T-helper 1 cell treated with Interleukin-12 subunit alpha and Interleukin-12 subunit beta and Interleukin-4 antibody, amounts not matched to agents 30 μg/mL and 1 μg/mL, for 36 hours (primary cell): ENCODE data around the gene CD48.

Experiments
- H3K27ac Mint-ChIP-seq: one replicate; pipeline ENCODE4 v1.8.0; 2021; ENCODE audit warnings: mild to moderate bottlenecking, mixed read lengths
- H3K27me3 Mint-ChIP-seq: one replicate; pipeline ENCODE4 v1.8.0; 2021; ENCODE audit warnings: low read depth, mixed read lengths
- H3K36me3 Mint-ChIP-seq: one replicate; pipeline ENCODE4 v1.8.0; 2021; ENCODE audit warnings: low read depth, mixed read lengths
- H3K4me1 Mint-ChIP-seq: one replicate; pipeline ENCODE4 v1.8.0; 2021; ENCODE audit warnings: low read depth, mixed read lengths
- H3K4me3 Mint-ChIP-seq: one replicate; pipeline ENCODE4 v1.8.0; 2021; ENCODE audit warnings: mild to moderate bottlenecking, moderate library complexity, mixed read lengths
- H3K9me3 Mint-ChIP-seq: one replicate; pipeline ENCODE4 v1.8.0; 2021; ENCODE audit warnings: mixed read lengths

CD48 gene, protein sequence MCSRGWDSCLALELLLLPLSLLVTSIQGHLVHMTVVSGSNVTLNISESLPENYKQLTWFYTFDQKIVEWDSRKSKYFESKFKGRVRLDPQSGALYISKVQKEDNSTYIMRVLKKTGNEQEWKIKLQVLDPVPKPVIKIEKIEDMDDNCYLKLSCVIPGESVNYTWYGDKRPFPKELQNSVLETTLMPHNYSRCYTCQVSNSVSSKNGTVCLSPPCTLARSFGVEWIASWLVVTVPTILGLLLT

DNA sequence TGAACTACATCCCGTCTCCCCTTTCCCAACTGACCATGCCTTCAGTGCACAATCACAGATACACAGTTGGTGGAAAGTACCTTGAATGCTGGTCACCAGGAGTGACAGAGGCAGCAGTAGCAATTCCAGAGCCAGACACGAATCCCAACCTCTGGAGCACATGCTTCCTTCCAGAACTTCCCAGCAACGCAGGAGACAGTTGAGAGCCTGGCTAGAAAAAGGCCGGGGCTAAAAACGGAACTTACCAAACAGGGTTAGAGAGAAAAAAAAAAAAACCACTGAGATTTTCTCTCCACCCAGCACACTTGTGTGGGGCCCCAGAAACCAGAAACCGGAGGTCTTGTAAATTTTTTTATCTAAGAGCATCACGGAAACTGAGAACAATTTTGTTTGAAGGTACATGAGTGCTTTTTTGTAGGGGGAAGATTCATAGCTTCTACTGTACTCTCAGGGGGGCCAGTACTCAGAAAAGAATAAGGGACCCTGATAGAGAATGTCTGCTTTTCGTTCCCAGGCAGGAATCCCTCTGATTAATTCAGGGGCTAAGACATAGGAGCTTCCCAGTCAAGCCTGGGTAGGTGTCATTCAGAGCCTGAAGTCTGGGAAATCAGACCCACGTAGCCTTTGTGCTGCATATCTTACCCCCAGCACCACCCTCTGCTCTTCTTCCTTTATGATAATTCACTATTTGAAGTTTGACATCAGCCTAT lies at the start of gene CD48:
Gene CD48, minus strand, starts transcription at position 221 of the 710 bp plus-strand sequence. Its CDS starts 59 bp downstream, at position 162.
- H3K4me3 Mint-ChIP-seq, result no peak within 1 kb of the TSS
- H3K27me3 Mint-ChIP-seq, result no peaks in the 10 kb centered on the region
- H3K36me3 Mint-ChIP-seq, result peaks cover 8% of the 10 kb centered on the region
- H3K9me3 Mint-ChIP-seq, result no peaks in the 10 kb centered on the region
- H3K27ac Mint-ChIP-seq, result no peak within 1 kb of the TSS
- H3K4me1 Mint-ChIP-seq, result peaks cover 27% of the 10 kb centered on the region

DNA sequence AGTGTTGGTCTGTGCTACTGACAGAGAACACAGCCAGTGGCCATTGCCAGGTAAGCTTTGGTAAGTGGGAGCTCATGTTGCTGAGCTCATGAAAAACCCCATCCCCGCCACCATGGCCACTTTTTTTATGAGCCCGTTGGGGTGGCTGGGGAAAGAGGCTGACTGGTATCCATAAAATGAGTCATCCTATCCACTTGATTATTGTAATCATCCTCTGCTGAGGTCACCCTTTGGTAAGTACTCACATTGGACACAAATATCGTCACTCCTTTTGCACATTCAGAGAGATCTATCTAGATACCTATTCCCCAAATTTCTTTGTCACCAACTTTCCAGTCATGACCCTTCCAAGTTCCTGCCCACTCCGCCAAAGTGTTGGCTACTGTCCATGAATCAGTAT lies 49.4 kb upstream of the CD48 start:
- Mint-ChIP-seq H3K9me3 (peaks cover 19% of the 10 kb centered on the region), H3K4me1 (peaks cover 20% of the 10 kb centered on the region), H3K4me3 (no peak overlapping the region), H3K27me3 (no peaks in the 10 kb centered on the region), H3K27ac (no peak overlapping the region), H3K36me3 (peaks cover 18% of the 10 kb centered on the region)

- Mint-ChIP-seq H3K36me3 (peaks cover 18% of the 10 kb centered on the region), H3K9me3 (peaks cover 19% of the 10 kb centered on the region), H3K4me1 (peaks cover 27% of the 10 kb centered on the region), H3K4me3 (no peak overlapping the region), H3K27me3 (no peaks in the 10 kb centered on the region), H3K27ac (no peak overlapping the region)
Observed at GRCh38 chr1:160759740-160760139, 48.1 kb upstream of the CD48 start.

DNA sequence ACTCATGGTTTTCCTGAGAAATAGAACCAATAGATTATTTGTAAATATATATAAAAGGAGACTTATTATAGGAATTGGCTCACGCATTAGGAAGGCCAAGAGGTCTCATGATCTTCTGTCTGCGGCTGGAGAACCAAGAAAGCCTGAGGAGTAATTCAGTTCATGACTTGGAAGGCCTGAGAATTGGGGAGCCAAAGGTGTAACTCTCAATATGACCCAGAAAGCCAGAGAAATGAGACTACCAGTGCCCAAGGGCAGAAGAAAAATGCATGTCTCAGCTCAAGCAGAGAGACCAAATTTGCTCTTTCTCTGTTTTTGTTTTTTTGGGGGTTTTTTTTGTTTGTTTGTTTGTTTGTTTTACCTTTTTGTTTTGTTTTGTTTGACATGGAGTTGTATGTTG lies 46.9 kb upstream of the CD48 start:
- H3K36me3 Mint-ChIP-seq, result peaks cover 24% of the 10 kb centered on the region

DNA sequence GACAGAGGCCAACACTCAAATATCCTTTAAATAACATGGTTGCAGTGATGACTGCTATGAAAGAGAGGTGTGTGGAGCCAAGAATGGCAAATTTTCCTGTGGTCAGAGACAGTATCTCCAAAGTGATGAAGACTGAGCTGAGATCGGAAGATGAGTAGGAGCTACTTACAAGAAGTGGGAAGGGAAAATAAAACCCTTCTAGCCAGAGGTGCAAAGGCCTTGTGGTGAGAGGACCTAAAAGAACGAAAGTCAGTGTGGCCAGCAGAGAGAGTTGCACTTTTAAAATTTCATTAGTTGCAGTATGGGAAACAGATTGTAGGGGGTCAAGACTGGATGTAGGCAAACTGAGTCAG lies 45.2 kb upstream of the CD48 start:
- H3K9me3 Mint-ChIP-seq, result peaks cover 19% of the 10 kb centered on the region
- H3K4me1 Mint-ChIP-seq, result peaks cover 43% of the 10 kb centered on the region
- peak overlapping the region; percentile 88 for H3K27ac Mint-ChIP-seq
- no peaks in the 10 kb centered on the region for H3K27me3 Mint-ChIP-seq
- peaks cover 33% of the 10 kb centered on the region for H3K36me3 Mint-ChIP-seq
- peak overlapping the region; percentile 63 for H3K4me3 Mint-ChIP-seq

More for the DNA sequence above, 46.9 kb upstream of the CD48 start:
- peaks cover 30% of the 10 kb centered on the region for H3K4me1 Mint-ChIP-seq
- H3K27me3 Mint-ChIP-seq, result no peaks in the 10 kb centered on the region
- H3K27ac Mint-ChIP-seq, result no peak overlapping the region
- peaks cover 19% of the 10 kb centered on the region for H3K9me3 Mint-ChIP-seq
- no peak overlapping the region for H3K4me3 Mint-ChIP-seq

DNA sequence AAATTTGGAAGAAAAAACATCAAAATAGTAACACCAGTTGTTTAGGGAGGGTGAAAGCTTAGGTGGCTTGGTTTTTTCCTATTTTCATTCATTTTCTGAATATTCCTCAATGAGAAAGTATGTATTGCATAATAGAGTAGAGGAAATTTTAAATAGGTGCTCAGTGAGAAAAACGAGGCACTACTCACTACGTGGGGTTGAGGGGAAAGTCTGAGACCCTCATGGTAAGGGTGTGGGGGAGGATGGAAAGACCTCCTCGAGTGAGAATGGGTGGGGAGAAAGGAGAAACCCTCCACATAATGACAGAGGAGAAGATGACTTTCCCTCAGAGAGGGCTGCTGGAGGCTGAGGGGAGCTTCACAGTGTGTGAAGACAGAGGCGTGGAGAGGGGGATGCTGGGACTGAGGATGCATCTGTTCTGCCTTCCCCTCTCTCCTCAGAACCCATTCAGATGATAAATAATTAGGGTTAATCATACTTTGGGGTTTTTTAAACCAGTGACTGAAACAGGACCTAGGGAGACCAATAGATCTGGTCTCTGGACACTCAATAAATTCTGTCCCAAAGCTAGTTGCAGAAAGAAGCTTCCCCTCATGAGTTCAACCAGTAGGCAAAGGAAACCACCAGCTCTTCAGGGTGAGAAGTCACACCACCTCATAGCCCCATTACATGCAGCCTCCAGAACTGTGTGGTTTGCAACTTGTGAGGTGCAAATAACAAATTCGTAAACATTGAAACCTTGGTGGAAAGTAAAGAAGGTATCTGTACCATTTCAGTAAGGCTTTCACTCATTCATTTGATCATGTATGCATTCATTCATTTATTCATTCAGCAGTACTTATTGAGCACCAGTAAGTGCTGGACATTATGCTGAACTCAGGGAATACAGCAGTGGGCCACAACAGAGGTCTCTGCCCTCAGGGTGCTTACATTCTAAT lies 44.6 kb upstream of the CD48 start:
- Mint-ChIP-seq H3K4me1 (peaks cover 47% of the 10 kb centered on the region), H3K4me3 (peak overlapping the region; percentile 63), H3K36me3 (peaks cover 36% of the 10 kb centered on the region), H3K27me3 (no peaks in the 10 kb centered on the region), H3K27ac (peak overlapping the region; percentile 88), H3K9me3 (peaks cover 19% of the 10 kb centered on the region)

GRCh38 chr1:160755461-160755860 lies 43.8 kb upstream of the CD48 start:
- H3K27ac Mint-ChIP-seq, result peak overlapping the region; percentile 88
- H3K9me3 Mint-ChIP-seq, result peaks cover 12% of the 10 kb centered on the region
- H3K27me3 Mint-ChIP-seq, result no peaks in the 10 kb centered on the region
- peak overlapping the region; percentile 55 for H3K4me3 Mint-ChIP-seq
- H3K4me1 Mint-ChIP-seq, result peaks cover 54% of the 10 kb centered on the region
- peaks cover 36% of the 10 kb centered on the region for H3K36me3 Mint-ChIP-seq

DNA sequence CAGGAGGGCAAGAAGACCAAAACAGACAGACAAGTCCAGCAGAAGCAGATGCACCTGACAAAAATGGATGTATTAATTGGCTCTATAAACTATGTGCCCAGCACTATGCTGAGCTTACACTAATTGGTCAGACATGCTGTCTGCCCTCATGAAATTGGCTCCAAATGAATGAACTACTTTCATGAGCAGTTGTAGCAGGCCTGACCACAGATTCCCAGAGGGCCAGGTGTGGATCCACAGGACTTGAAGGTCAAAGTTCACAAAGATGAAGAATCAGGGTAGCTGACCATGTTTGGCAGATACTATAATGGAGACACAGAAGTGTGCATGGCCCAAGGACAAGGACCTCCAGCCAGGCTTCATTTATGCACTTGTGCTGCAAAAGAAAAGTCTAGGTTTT lies 42.0 kb upstream of the CD48 start:
- peaks cover 63% of the 10 kb centered on the region for H3K4me1 Mint-ChIP-seq
- H3K9me3 Mint-ChIP-seq, result peaks cover 11% of the 10 kb centered on the region
- H3K27ac Mint-ChIP-seq, result no peak overlapping the region
- H3K36me3 Mint-ChIP-seq, result peaks cover 45% of the 10 kb centered on the region
- H3K4me3 Mint-ChIP-seq, result no peak overlapping the region
- H3K27me3 Mint-ChIP-seq, result no peaks in the 10 kb centered on the region

DNA sequence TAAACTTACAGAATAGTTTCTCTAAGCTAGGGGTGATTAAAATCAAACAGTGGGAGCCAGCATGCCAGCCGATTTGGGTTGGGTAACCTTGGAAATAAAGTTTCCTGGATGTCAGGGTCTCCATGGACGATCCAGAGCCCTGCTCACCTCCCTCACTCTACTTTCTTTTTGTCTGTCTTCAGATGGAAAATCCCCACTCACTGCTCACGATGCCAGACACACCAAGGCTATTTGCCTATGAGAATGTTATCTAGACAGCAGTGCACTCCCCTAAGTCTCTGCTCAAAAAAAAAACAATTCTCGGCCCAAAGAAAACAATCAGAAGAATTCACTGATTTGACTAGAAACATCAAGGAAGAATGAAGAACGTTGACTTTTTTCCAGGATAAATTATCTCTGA lies 41.3 kb upstream of the CD48 start:
- Mint-ChIP-seq H3K36me3 (peaks cover 50% of the 10 kb centered on the region), H3K9me3 (peaks cover 11% of the 10 kb centered on the region), H3K4me1 (peaks cover 69% of the 10 kb centered on the region), H3K27me3 (no peaks in the 10 kb centered on the region), H3K27ac (peak overlapping the region; percentile 12), H3K4me3 (no peak overlapping the region)

- Mint-ChIP-seq H3K27ac (peak overlapping the region; percentile 10), H3K4me1 (peaks cover 68% of the 10 kb centered on the region), H3K4me3 (no peak overlapping the region), H3K27me3 (no peaks in the 10 kb centered on the region), H3K36me3 (peaks cover 47% of the 10 kb centered on the region), H3K9me3 (peaks cover 11% of the 10 kb centered on the region)
Observed at GRCh38 chr1:160752406-160752805, 40.8 kb upstream of the CD48 start.

DNA sequence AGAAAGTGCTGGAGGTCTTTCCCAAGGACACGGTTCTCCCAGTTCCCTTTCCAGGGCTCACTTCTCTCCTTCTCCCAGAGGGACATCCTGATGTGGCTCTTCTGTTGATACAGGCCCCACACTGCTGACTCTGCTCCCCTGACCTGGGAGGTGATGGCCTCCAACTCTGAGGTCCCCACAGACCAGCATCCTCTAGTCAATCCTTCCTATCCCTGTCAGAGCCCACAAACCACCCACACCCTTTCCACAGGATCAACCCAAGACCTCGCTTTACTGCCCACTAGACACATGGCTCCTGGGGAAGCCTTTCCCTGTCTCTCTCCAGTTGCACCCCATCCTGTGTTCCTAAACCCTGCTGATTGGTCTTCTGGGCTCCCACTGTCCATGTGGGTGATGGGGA lies 39.0 kb upstream of the CD48 start:
- no peaks in the 10 kb centered on the region for H3K9me3 Mint-ChIP-seq
- H3K36me3 Mint-ChIP-seq, result peaks cover 37% of the 10 kb centered on the region
- H3K27me3 Mint-ChIP-seq, result no peaks in the 10 kb centered on the region
- H3K4me3 Mint-ChIP-seq, result no peak overlapping the region
- peaks cover 64% of the 10 kb centered on the region for H3K4me1 Mint-ChIP-seq
- H3K27ac Mint-ChIP-seq, result peak overlapping the region; percentile 80

GRCh38 chr1:160748878-160749269 lies 37.3 kb upstream of the CD48 start:
- H3K4me1 Mint-ChIP-seq, result peaks cover 75% of the 10 kb centered on the region
- H3K9me3 Mint-ChIP-seq, result no peaks in the 10 kb centered on the region
- H3K36me3 Mint-ChIP-seq, result peaks cover 42% of the 10 kb centered on the region
- H3K27ac Mint-ChIP-seq, result no peak overlapping the region
- H3K27me3 Mint-ChIP-seq, result no peaks in the 10 kb centered on the region
- H3K4me3 Mint-ChIP-seq, result no peak overlapping the region

GRCh38 chr1:160748181-160748877 lies 36.7 kb upstream of the CD48 start:
- Mint-ChIP-seq H3K36me3 (peaks cover 38% of the 10 kb centered on the region), H3K27me3 (no peaks in the 10 kb centered on the region), H3K27ac (no peak overlapping the region), H3K4me1 (peaks cover 79% of the 10 kb centered on the region), H3K4me3 (no peak overlapping the region), H3K9me3 (no peaks in the 10 kb centered on the region)

GRCh38 chr1:160747717-160748116 lies 36.1 kb upstream of the CD48 start:
- no peak overlapping the region for H3K27ac Mint-ChIP-seq

More at GRCh38 chr1:160747717-160748116, 36.1 kb upstream of the CD48 start:
- Mint-ChIP-seq H3K4me3 (no peak overlapping the region), H3K36me3 (peaks cover 38% of the 10 kb centered on the region), H3K9me3 (no peaks in the 10 kb centered on the region), H3K27me3 (no peaks in the 10 kb centered on the region), H3K4me1 (peaks cover 80% of the 10 kb centered on the region)
